Stimulated activated CD8-positive, alpha-beta memory T cell treated with anti-CD3 and anti-CD28 coated beads, Interleukin-2, amount 100 ng/mL, for 1 hour (primary cell): ENCODE results near the gene RASSF9.

Experiments used
- DNase-seq, 2 donors: peaks; one replicate each; pipeline ENCODE4 v3.0.0-alpha.2; 2020; ENCODE audit warnings: low read depth in 2 of 2

Gene RASSF9

GRCh38 chr12:85836197-85837090 is at the start of gene RASSF9:
TSS of gene RASSF9 (minus strand) at chr12:85836409. CDS start at chr12:85836201, 208 bp downstream.
- no peak for DNase-seq

GRCh38 chr12:85883763-85884162 is 47.6 kb upstream of the RASSF9 start:
- no peak for DNase-seq

GRCh38 chr12:85877459-85877858 is 41.2 kb upstream of the RASSF9 start:
- no peak for DNase-seq

GRCh38 chr12:85874031-85874461 is 37.8 kb upstream of the RASSF9 start, which contains the start of gene NTS:
TSS of gene NTS (plus strand) at chr12:85874295. CDS start at chr12:85874404, 109 bp downstream.
- no peak for DNase-seq

GRCh38 chr12:85872497-85873091 is 36.4 kb upstream of the RASSF9 start:
- DNase-seq, result no peak

GRCh38 chr12:85866986-85867776 is 31.0 kb upstream of the RASSF9 start:
- no peak for DNase-seq

GRCh38 chr12:85865890-85866289 is 29.7 kb upstream of the RASSF9 start:
- no peak for DNase-seq

- no peak for DNase-seq
Measured at GRCh38 chr12:85856966-85857365, 20.8 kb upstream of the RASSF9 start.

GRCh38 chr12:85855305-85855704 is 19.1 kb upstream of the RASSF9 start:
- no peak for DNase-seq

- no peak for DNase-seq
Measured at GRCh38 chr12:85849344-85849743, 13.1 kb upstream of the RASSF9 start.

- DNase-seq, result no peak
Measured at GRCh38 chr12:85843606-85844310, 7.5 kb upstream of the RASSF9 start.

GRCh38 chr12:85835426-85836196 is 598 bp downstream of the RASSF9 start:
- no peak for DNase-seq

GRCh38 chr12:85834378-85834777 is 1.8 kb downstream of the RASSF9 start:
- DNase-seq, result no peak

- no peak for DNase-seq
Measured at GRCh38 chr12:85833579-85833978, 2.6 kb downstream of the RASSF9 start.

- no peak for DNase-seq
Measured at GRCh38 chr12:85831327-85831990, 4.8 kb downstream of the RASSF9 start.

- no peak for DNase-seq
Measured at GRCh38 chr12:85829391-85829790, 6.8 kb downstream of the RASSF9 start.

GRCh38 chr12:85828576-85828975 is 7.6 kb downstream of the RASSF9 start:
- DNase-seq, result no peak

GRCh38 chr12:85825746-85826145 is 10.5 kb downstream of the RASSF9 start:
- no peak for DNase-seq

- no peak for DNase-seq
Measured at GRCh38 chr12:85823436-85824180, 12.6 kb downstream of the RASSF9 start.

- no peak for DNase-seq
Measured at GRCh38 chr12:85821759-85822158, 14.4 kb downstream of the RASSF9 start.
